ENCODE results near the gene RBM45.

Gene RBM45

DNA sequence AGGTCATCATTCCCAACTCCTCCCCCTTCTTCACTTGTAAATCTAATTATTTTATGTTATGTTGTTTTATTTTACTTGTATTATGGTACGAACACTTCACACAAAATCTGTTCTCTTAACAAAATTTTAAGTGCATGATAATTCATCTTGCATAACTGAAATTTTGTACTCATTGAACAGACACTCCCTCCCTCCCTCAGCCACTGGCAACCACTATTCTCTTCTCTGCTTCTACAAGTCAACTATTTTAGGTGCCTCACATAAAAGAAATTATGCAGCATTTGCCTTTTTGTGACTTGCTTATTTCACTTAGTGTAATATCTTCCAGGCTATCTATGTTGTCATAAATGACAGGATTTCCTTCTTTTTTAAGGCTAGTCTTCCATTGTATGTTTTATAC is 51.7 kb downstream of the RBM45 start:
- no peak for DNase-seq

DNA sequence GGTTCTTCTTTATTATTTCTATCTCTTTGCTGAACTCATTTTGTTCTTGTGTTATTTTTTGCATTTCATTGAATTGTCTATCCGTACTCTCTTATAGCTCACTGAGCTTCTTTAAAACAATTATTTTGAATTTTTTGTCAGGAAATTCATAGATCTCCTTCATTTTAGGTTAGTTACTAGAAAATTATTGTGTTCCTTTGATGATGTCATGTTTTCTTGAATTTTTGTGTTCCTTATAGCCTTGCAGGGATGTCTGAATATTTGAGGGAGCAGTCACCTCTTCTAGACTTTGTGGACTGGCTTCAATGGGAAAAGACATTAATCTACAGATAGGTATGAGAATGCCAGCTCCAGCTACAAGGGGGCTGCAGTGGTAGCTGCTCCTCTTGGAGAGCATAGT is 61.4 kb downstream of the RBM45 start:
- no peak for DNase-seq

GRCh38 chr2:178177066-178177679 is 64.9 kb downstream of the RBM45 start:
- DNase-seq, result no peak
